Fibroblast of lung (primary cell): ENCODE results near the gene SYCE1L. TPM values are rescaled to one million over a fixed set of nuclear protein-coding genes. Genes with fewer than 3 reads are reported as not detected.

Experiments used
- DNase-seq, 2 donors: peaks; one replicate each; pipeline versions ENCODE4 v3.0.0 to v3.0.0-alpha.2; 2010; ENCODE audit warnings: low read depth in 2 of 2
- H2AFZ ChIP-seq: 2 replicates; pipeline ENCODE4 v1.5.1; 2012; ENCODE audit warnings: low read length, control low read depth, inconsistent platforms
- H3K27ac ChIP-seq: 2 replicates; pipeline ENCODE4 v1.5.1; 2011; ENCODE audit warnings: low read length, control low read depth; ENCODE audit not compliant: insufficient read depth
- H3K27me3 ChIP-seq: 2 replicates; pipeline ENCODE4 v1.5.1; 2011; ENCODE audit warnings: mild to moderate bottlenecking, low read length; ENCODE audit not compliant: control insufficient read depth, insufficient read depth
- H3K36me3 ChIP-seq: 2 replicates; pipeline ENCODE4 v1.5.1; 2011; ENCODE audit warnings: low read length; ENCODE audit not compliant: control insufficient read depth, insufficient read depth
- H3K4me1 ChIP-seq: 2 replicates; pipeline ENCODE4 v1.5.1; 2011; ENCODE audit warnings: low read length; ENCODE audit not compliant: control insufficient read depth, insufficient read depth; ENCODE audit errors: extremely low read depth
- H3K4me2 ChIP-seq: 2 replicates; pipeline ENCODE4 v1.5.1; 2011; ENCODE audit warnings: low read length, control low read depth; ENCODE audit not compliant: insufficient read depth; ENCODE audit errors: extremely low read depth
- H3K4me3 ChIP-seq, 4 experiments: fragments of 200-600 bp in 1 of 4; sonication (generic) in 1 of 4; replicated peaks in 1 of 4; 2 replicates each; pipeline ENCODE4 v1.5.1; 2011 to 2016; ENCODE audit warnings: low read length in 4 of 4, low read depth in 3 of 4, mild to moderate bottlenecking in 3 of 4, control low read depth in 2 of 4, inconsistent platforms in 1 of 4, mixed read lengths in 1 of 4; ENCODE audit not compliant: insufficient read depth in 1 of 4; ENCODE audit errors: control extremely low read depth in 1 of 4
- H3K79me2 ChIP-seq: 2 replicates; pipeline ENCODE4 v1.5.1; 2012; ENCODE audit warnings: mild to moderate bottlenecking, low read length, inconsistent platforms; ENCODE audit not compliant: control insufficient read depth, insufficient read depth
- H3K9ac ChIP-seq: 2 replicates; pipeline ENCODE4 v1.5.1; 2011; ENCODE audit warnings: mild to moderate bottlenecking, low read length, control low read depth; ENCODE audit not compliant: insufficient read depth
- H3K9me3 ChIP-seq: 2 replicates; pipeline ENCODE4 v1.5.1; 2012; ENCODE audit warnings: low read depth, low read length; ENCODE audit not compliant: control insufficient read depth, insufficient read depth
- H4K20me1 ChIP-seq: 2 replicates; pipeline ENCODE4 v1.5.1; 2011; ENCODE audit warnings: low read length; ENCODE audit not compliant: control insufficient read depth, insufficient read depth; ENCODE audit errors: extremely low read depth
- EZH2 ChIP-seq: IDR thresholded peaks from 2 replicates; pipeline ENCODE4 v1.5.1; 2012; ENCODE audit warnings: low read length, control low read depth, mild to moderate bottlenecking; ENCODE audit errors: missing control alignments
- polyA plus RNA-seq, 2 donors: library from polyadenylated mRNA; depleted of rRNA in 1 of 2; stranded (reverse) in 1 of 2; unstranded in 1 of 2; fragments of >200 nt; gene quantifications; 2 replicates each; pipeline ENCODE4 v1.2.1, GENCODE V29; 2011 to 2012; ENCODE audit warnings: missing spikeins in 1 of 2
- total RNA-seq: library from RNA; depleted of rRNA; stranded (reverse); fragments of >200 nt; gene quantifications from 2 replicates; pipeline ENCODE4 v1.2.1, GENCODE V29; 2014
- TF ChIP-seq, protein P1 (sequence below), 2 donors: IDR thresholded peaks in 1 of 2; conservative IDR thresholded peaks in 1 of 2; 1 replicate in 1 of 2; 2 replicates in 1 of 2; pipeline ENCODE4 v1.5.1; 2011 to 2012; ENCODE audit warnings: low read length in 2 of 2, control low read depth in 1 of 2, inconsistent platforms in 1 of 2, low read depth in 1 of 2, mild to moderate bottlenecking in 1 of 2

The SYCE1L gene
- total and polyA plus RNA-seq, 2 donors (not counting 1 experiment from before 2014, with no cell fraction given): 0.33 TPM; not detected in 1

DNA sequence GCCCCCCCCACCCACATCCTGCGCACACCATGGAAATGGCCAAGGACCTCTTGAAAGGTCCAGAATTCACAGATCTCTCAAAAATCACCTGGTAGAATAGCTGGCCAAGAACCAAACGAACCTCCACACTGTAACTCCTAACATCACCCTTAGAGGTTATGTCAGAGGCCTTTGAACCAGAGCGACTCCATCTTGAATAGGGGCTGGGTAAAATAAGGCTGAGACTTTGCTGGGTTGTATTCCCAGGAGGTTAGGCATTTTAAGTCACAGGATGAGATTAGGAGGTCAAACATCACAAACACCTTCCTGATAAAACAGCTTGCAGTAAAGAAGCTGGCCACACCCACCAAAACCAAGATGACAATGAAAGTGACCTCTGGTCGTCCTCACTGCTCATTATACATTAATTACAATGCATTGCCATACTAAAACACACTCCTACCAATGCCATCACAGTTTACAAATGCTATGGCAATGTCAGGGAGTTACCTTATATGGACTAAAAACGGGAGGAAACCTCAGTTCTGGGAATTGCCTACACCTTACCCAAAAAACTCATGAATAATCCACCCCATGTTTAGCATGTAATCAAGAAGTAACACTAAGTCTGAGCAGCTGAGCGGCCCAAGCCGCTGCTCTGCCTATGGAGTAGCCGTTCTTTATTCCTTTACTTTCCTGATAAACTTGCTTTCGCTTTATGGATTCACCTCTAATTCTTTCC lies 34.8 kb downstream of the SYCE1L start:
- Histone ChIP-seq H3K4me2 (no peak overlapping the region), H3K36me3 (no peaks in the 10 kb centered on the region), H3K4me1 (no peaks in the 10 kb centered on the region), H3K9ac (no peak overlapping the region), H3K27ac (no peak overlapping the region), H4K20me1 (no peaks in the 10 kb centered on the region), H3K79me2 (no peaks in the 10 kb centered on the region), H3K27me3 (no peaks in the 10 kb centered on the region), H3K9me3 (no peaks in the 10 kb centered on the region), H2AFZ (no peak overlapping the region), H3K4me3 (no peak overlapping the region)
- DNase-seq: no peak
- TF ChIP-seq, protein P1, sequence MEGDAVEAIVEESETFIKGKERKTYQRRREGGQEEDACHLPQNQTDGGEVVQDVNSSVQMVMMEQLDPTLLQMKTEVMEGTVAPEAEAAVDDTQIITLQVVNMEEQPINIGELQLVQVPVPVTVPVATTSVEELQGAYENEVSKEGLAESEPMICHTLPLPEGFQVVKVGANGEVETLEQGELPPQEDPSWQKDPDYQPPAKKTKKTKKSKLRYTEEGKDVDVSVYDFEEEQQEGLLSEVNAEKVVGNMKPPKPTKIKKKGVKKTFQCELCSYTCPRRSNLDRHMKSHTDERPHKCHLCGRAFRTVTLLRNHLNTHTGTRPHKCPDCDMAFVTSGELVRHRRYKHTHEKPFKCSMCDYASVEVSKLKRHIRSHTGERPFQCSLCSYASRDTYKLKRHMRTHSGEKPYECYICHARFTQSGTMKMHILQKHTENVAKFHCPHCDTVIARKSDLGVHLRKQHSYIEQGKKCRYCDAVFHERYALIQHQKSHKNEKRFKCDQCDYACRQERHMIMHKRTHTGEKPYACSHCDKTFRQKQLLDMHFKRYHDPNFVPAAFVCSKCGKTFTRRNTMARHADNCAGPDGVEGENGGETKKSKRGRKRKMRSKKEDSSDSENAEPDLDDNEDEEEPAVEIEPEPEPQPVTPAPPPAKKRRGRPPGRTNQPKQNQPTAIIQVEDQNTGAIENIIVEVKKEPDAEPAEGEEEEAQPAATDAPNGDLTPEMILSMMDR (conservative IDR thresholded peaks at IDR 0.05 in 1 of 2, IDR thresholded peaks at IDR 0.05 in 1 of 2; ENCODE audit: low read depth in 1 of 2, low read length in 2 of 2): no peak
- no peak for TF ChIP-seq EZH2

DNA sequence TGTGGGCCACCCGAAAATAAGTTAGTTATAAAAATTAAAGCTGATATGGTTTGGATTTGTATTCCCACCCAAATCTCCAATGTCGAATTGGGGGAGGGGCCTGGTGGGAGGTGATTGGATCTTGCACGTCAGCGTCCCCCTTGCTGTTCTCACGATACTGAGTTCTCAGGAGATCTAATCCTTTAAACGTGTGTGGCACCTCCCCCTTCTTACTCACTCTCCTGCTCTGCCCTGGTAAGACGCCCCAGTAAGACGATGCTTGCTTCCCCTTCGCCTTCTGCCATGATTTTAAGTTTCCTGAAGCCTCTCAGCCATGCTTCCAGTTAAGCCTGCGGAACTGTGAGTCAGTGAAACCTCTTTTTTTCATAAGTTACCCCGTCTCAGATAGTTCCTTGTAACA lies 35.4 kb downstream of the SYCE1L start:
- Histone ChIP-seq H3K27ac (no peak overlapping the region), H3K9ac (no peak overlapping the region), H3K4me1 (no peaks in the 10 kb centered on the region), H3K4me2 (no peak overlapping the region), H4K20me1 (no peaks in the 10 kb centered on the region), H3K79me2 (no peaks in the 10 kb centered on the region), H3K4me3 (no peak overlapping the region), H3K36me3 (no peaks in the 10 kb centered on the region), H3K9me3 (no peaks in the 10 kb centered on the region), H3K27me3 (no peaks in the 10 kb centered on the region), H2AFZ (no peak overlapping the region)
- no peak for DNase-seq
- no peak for TF ChIP-seq EZH2
- TF ChIP-seq, protein P1 (conservative IDR thresholded peaks at IDR 0.05 in 1 of 2, IDR thresholded peaks at IDR 0.05 in 1 of 2; ENCODE audit: low read depth in 1 of 2, low read length in 2 of 2): no peak

DNA sequence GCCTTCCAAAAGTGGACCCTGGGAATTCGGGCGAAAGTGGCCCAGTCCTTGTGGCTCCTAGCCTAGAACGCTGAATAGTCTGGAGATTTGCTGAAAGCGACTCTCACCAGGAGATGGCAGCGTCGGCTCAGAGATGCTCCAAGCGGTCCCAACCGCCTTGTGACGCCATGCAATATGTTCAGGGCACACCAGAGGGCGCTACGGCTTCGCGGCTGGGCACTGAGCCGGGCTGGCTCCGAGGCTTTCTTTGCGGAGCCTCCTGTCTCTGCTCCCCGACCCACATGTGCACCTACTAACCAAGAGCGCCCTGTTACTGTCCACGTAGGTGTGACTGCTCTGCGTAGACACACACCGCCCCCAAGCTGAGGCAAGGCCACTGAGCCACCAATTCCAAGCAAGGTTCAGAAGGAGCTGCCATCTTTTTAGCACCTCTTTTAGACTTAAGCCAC lies 36.9 kb downstream of the SYCE1L start:
- Histone ChIP-seq H2AFZ (peak overlapping the region; percentile 65), H3K4me3 (peak overlapping the region in 2 of 4 experiments; percentile 33 to 47), H3K4me1 (no peaks in the 10 kb centered on the region), H3K4me2 (peak overlapping the region; percentile 41), H3K9me3 (no peaks in the 10 kb centered on the region), H3K9ac (no peak overlapping the region), H3K27me3 (no peaks in the 10 kb centered on the region), H4K20me1 (no peaks in the 10 kb centered on the region), H3K27ac (no peak overlapping the region), H3K79me2 (no peaks in the 10 kb centered on the region), H3K36me3 (no peaks in the 10 kb centered on the region)
- DNase-seq: peak; percentile 59 to 82
- no peak for TF ChIP-seq EZH2
- TF ChIP-seq, protein P1 (conservative IDR thresholded peaks at IDR 0.05 in 1 of 2, IDR thresholded peaks at IDR 0.05 in 1 of 2; ENCODE audit: low read depth in 1 of 2, low read length in 2 of 2): peak; percentile 99 to 100
